DND-41 (cell line): ENCODE measurements around the gene FAM53B.

Experiments used
- ATAC-seq: fragments of 200-7000 bp; cut with Tn5 transposase; 3 replicates; pipeline ENCODE4 v1.9.1; 2021; ENCODE audit warnings: low read depth; ENCODE audit not compliant: insufficient read depth
- DNase-seq: peaks from one replicate; pipeline ENCODE4 v3.0.0-alpha.2; 2020
- H2AFZ ChIP-seq: 2 replicates; pipeline ENCODE4 v1.6.0; 2012; ENCODE audit warnings: low read depth, low read length
- H3K27ac ChIP-seq: 2 replicates; pipeline ENCODE4 v1.5.1; 2012; ENCODE audit warnings: low read length, inconsistent platforms
- H3K27me3 ChIP-seq: fragments of 200-600 bp; sonication (generic); 2 replicates; pipeline ENCODE4 v1.6.0; 2012; ENCODE audit warnings: low read length, mild to moderate bottlenecking, inconsistent platforms; ENCODE audit not compliant: insufficient read depth, poor library complexity
- H3K36me3 ChIP-seq: 2 replicates; pipeline ENCODE4 v1.5.1; 2012; ENCODE audit warnings: low read length, inconsistent platforms; ENCODE audit not compliant: insufficient read depth
- H3K4me1 ChIP-seq: 2 replicates; pipeline ENCODE4 v1.5.1; 2012; ENCODE audit warnings: mild to moderate bottlenecking, low read length; ENCODE audit not compliant: insufficient read depth
- H3K4me2 ChIP-seq: 2 replicates; pipeline ENCODE4 v1.6.0; 2012; ENCODE audit warnings: mild to moderate bottlenecking, moderate library complexity, low read length, inconsistent platforms; ENCODE audit not compliant: insufficient read depth
- H3K4me3 ChIP-seq, 2 experiments: fragments of 200-600 bp in 1 of 2; shearing (Covaris generic) in 1 of 2; 2 replicates each; pipeline ENCODE4 v1.5.1; 2012 to 2016; ENCODE audit warnings: inconsistent platforms in 2 of 2, low read length in 2 of 2, mild to moderate bottlenecking in 2 of 2, low read depth in 1 of 2, moderate library complexity in 1 of 2
- H3K79me2 ChIP-seq: 2 replicates; pipeline ENCODE4 v1.6.0; 2012; ENCODE audit warnings: low read length, inconsistent platforms; ENCODE audit not compliant: insufficient read depth
- H3K9ac ChIP-seq: 2 replicates; pipeline ENCODE4 v1.6.0; 2012; ENCODE audit warnings: low read depth, mild to moderate bottlenecking, inconsistent platforms, low read length, moderate library complexity
- H3K9me3 ChIP-seq: 2 replicates; pipeline ENCODE4 v1.5.1; 2012; ENCODE audit warnings: low read length, moderate library complexity, mild to moderate bottlenecking, inconsistent platforms; ENCODE audit not compliant: insufficient read depth, severe bottlenecking
- H4K20me1 ChIP-seq: 2 replicates; pipeline ENCODE4 v1.6.0; 2012; ENCODE audit warnings: low read length; ENCODE audit not compliant: insufficient read depth
- CTCF ChIP-seq: IDR thresholded peaks from 2 replicates; pipeline ENCODE4 v1.5.1; 2012; ENCODE audit warnings: borderline replicate concordance, low read length, moderate library complexity, mild to moderate bottlenecking; ENCODE audit not compliant: poor library complexity, severe bottlenecking; ENCODE audit errors: extremely low read depth
- EZH2 ChIP-seq: IDR thresholded peaks from 3 replicates; pipeline ENCODE4 v1.6.1; 2012; ENCODE audit warnings: borderline replicate concordance, low read depth, mild to moderate bottlenecking, moderate library complexity, low read length, inconsistent platforms; ENCODE audit not compliant: severe bottlenecking

The FAM53B gene

GRCh38 chr10:124573726-124574455, 170.3 kb downstream of the FAM53B start:
- Histone ChIP-seq H3K4me1 (no peaks in the 10 kb centered on the region), H3K27ac (no peak overlapping the region), H3K9ac (no peak overlapping the region), H2AFZ (no peak overlapping the region), H3K4me3 (no peak overlapping the region), H3K27me3 (no peaks in the 10 kb centered on the region), H3K9me3 (no peaks in the 10 kb centered on the region), H3K36me3 (no peaks in the 10 kb centered on the region), H4K20me1 (no peaks in the 10 kb centered on the region), H3K4me2 (no peak overlapping the region), H3K79me2 (no peaks in the 10 kb centered on the region)
- peak; percentile 22; the same call in 1 of the 3 replicates for ATAC-seq
- no peak for DNase-seq
- TF ChIP-seq CTCF (no peak), EZH2 (no peak)

GRCh38 chr10:124572751-124573150, 171.4 kb downstream of the FAM53B start:
- DNase-seq (no peak), ATAC-seq (no peak)
- Histone ChIP-seq H3K9me3 (no peaks in the 10 kb centered on the region), H3K4me2 (no peak overlapping the region), H3K27ac (no peak overlapping the region), H3K4me1 (no peaks in the 10 kb centered on the region), H3K27me3 (no peaks in the 10 kb centered on the region), H3K9ac (no peak overlapping the region), H3K79me2 (no peaks in the 10 kb centered on the region), H2AFZ (no peak overlapping the region), H3K4me3 (no peak overlapping the region), H3K36me3 (no peaks in the 10 kb centered on the region), H4K20me1 (no peaks in the 10 kb centered on the region)
- TF ChIP-seq EZH2 (no peak), CTCF (no peak)

GRCh38 chr10:124570646-124571045, 173.5 kb downstream of the FAM53B start:
- H4K20me1 ChIP-seq, result no peaks in the 10 kb centered on the region
- no peaks in the 10 kb centered on the region for H3K4me1 ChIP-seq
- DNase-seq (no peak), ATAC-seq (no peak)
- no peaks in the 10 kb centered on the region for H3K27me3 ChIP-seq
- no peak overlapping the region for H3K4me2 ChIP-seq
- TF ChIP-seq CTCF, result no peak
- no peak for TF ChIP-seq EZH2
- no peak overlapping the region for H2AFZ ChIP-seq
- no peaks in the 10 kb centered on the region for H3K9me3 ChIP-seq
- H3K4me3 ChIP-seq, result no peak overlapping the region
- no peak overlapping the region for H3K9ac ChIP-seq
- no peaks in the 10 kb centered on the region for H3K36me3 ChIP-seq
- no peak overlapping the region for H3K27ac ChIP-seq
- no peaks in the 10 kb centered on the region for H3K79me2 ChIP-seq
